OCI-LY1 (cell line): ENCODE data around the gene ZBTB46.

Source experiments
- H2AFZ ChIP-seq: fragments of 200-600 bp; sonication (generic), shearing (Covaris generic); 2 replicates; pipeline ENCODE4 v1.6.0; 2014; ENCODE audit warnings: antibody characterized with exemption, mild to moderate bottlenecking, low read length
- H3F3A ChIP-seq: fragments of 200-600 bp; sonication (generic), shearing (Covaris generic); 2 replicates; pipeline ENCODE4 v1.6.0; 2014; ENCODE audit warnings: mild to moderate bottlenecking, antibody characterized with exemption, low read length, moderate library complexity; ENCODE audit not compliant: insufficient read depth
- H3K27ac ChIP-seq: fragments of 200-600 bp; sonication (generic); 2 replicates; pipeline ENCODE4 v1.5.1; 2014; ENCODE audit warnings: low read length, mixed run types, mild to moderate bottlenecking, low read depth; ENCODE audit not compliant: poor library complexity, severe bottlenecking
- H3K27me3 ChIP-seq: fragments of 200-600 bp; sonication (generic); 2 replicates; pipeline ENCODE4 v1.6.0; 2014; ENCODE audit warnings: antibody characterized with exemption, mild to moderate bottlenecking, low read length, moderate library complexity; ENCODE audit not compliant: insufficient read depth
- H3K36me3 ChIP-seq: fragments of 200-600 bp; sonication (generic); 2 replicates; pipeline ENCODE4 v1.6.1; 2014; ENCODE audit warnings: mild to moderate bottlenecking, antibody characterized with exemption, low read length, moderate library complexity, mixed read lengths; ENCODE audit not compliant: insufficient read depth
- H3K4me1 ChIP-seq: fragments of 200-600 bp; sonication (generic); 2 replicates; pipeline ENCODE4 v1.5.1; 2014; ENCODE audit warnings: mild to moderate bottlenecking, low read length, moderate library complexity; ENCODE audit not compliant: insufficient read depth, severe bottlenecking
- H3K4me2 ChIP-seq: fragments of 200-600 bp; sonication (generic), shearing (Covaris generic); 2 replicates; pipeline ENCODE4 v1.6.1; 2014; ENCODE audit warnings: low read length
- H3K4me3 ChIP-seq: fragments of 200-600 bp; sonication (generic); 2 replicates; pipeline ENCODE4 v1.5.1; 2014; ENCODE audit warnings: low read length, low read depth, mild to moderate bottlenecking, mixed read lengths; ENCODE audit not compliant: poor library complexity, severe bottlenecking
- H3K79me2 ChIP-seq: fragments of 200-600 bp; shearing (Covaris generic); 2 replicates; pipeline ENCODE4 v1.6.1; 2016; ENCODE audit warnings: mixed run types, low read length, mixed read lengths; ENCODE audit not compliant: insufficient read depth
- H3K9ac ChIP-seq: fragments of 200-600 bp; sonication (generic), shearing (Covaris generic); 2 replicates; pipeline ENCODE4 v1.6.1; 2014; ENCODE audit warnings: mild to moderate bottlenecking, low read length, mixed read lengths
- H3K9me2 ChIP-seq: fragments of 200-600 bp; sonication (generic), shearing (Covaris generic); 2 replicates; pipeline ENCODE4 v1.6.1; 2014; ENCODE audit warnings: low read depth, mild to moderate bottlenecking, low read length, mixed read lengths
- H3K9me3 ChIP-seq: fragments of 200-600 bp; shearing (Covaris generic); 2 replicates; pipeline ENCODE4 v1.6.1; 2014; ENCODE audit warnings: low read length, mixed read lengths
- H4K20me1 ChIP-seq: fragments of 200-600 bp; sonication (generic), shearing (Covaris generic); 2 replicates; pipeline ENCODE4 v1.6.0; 2016; ENCODE audit warnings: mild to moderate bottlenecking, low read length; ENCODE audit not compliant: insufficient read depth
- CTCF ChIP-seq: fragments of 200-600 bp; sonication (generic), shearing (Covaris generic); IDR thresholded peaks from 2 replicates; pipeline ENCODE4 v1.5.1; 2017; ENCODE audit warnings: mild to moderate bottlenecking, antibody characterized with exemption, low read length, moderate library complexity, mixed read lengths
- EZH2 ChIP-seq: fragments of 200-600 bp; sonication (generic), shearing (Covaris generic); IDR thresholded peaks from 2 replicates; pipeline ENCODE4 v1.8.0; 2017; ENCODE audit warnings: borderline replicate concordance, mixed run types, mild to moderate bottlenecking, antibody characterized with exemption, low read length, moderate library complexity, mixed read lengths

ZBTB46 gene

GRCh38 chr20:63829945-63830835 lies 874 bp downstream of the ZBTB46 start:
- no peaks in the 10 kb centered on the region for H4K20me1 ChIP-seq
- H3K27ac ChIP-seq, result no peak overlapping the region
- no peak overlapping the region for H3K9ac ChIP-seq
- peaks cover 12% of the 10 kb centered on the region for H3K27me3 ChIP-seq
- H3K9me2 ChIP-seq, result no peaks in the 10 kb centered on the region
- peak overlapping the region; percentile 48 for H3K4me3 ChIP-seq
- H3K9me3 ChIP-seq, result no peaks in the 10 kb centered on the region
- peak overlapping the region; percentile 53 for H3K4me2 ChIP-seq
- no peaks in the 10 kb centered on the region for H3F3A ChIP-seq
- TF ChIP-seq EZH2 (no peak), CTCF (no peak)
- peaks cover 5% of the 10 kb centered on the region for H3K4me1 ChIP-seq
- no peaks in the 10 kb centered on the region for H3K79me2 ChIP-seq
- H3K36me3 ChIP-seq, result no peaks in the 10 kb centered on the region
- H2AFZ ChIP-seq, result no peak overlapping the region

GRCh38 chr20:63829603-63829944 lies 1.5 kb downstream of the ZBTB46 start:
- no peak overlapping the region for H3K9ac ChIP-seq
- H3K9me2 ChIP-seq, result no peaks in the 10 kb centered on the region
- H3K4me2 ChIP-seq, result peak overlapping the region; percentile 53
- H3F3A ChIP-seq, result no peaks in the 10 kb centered on the region
- no peaks in the 10 kb centered on the region for H3K79me2 ChIP-seq
- H3K4me1 ChIP-seq, result peaks cover 5% of the 10 kb centered on the region
- no peaks in the 10 kb centered on the region for H3K9me3 ChIP-seq
- peaks cover 12% of the 10 kb centered on the region for H3K27me3 ChIP-seq
- H4K20me1 ChIP-seq, result no peaks in the 10 kb centered on the region
- no peaks in the 10 kb centered on the region for H3K36me3 ChIP-seq
- H3K4me3 ChIP-seq, result peak overlapping the region; percentile 15
- no peak for TF ChIP-seq CTCF
- H2AFZ ChIP-seq, result no peak overlapping the region
- no peak overlapping the region for H3K27ac ChIP-seq

- H3K4me1 ChIP-seq, result peaks cover 5% of the 10 kb centered on the region
- no peak overlapping the region for H3K4me3 ChIP-seq
- no peak overlapping the region for H3K27ac ChIP-seq
- H4K20me1 ChIP-seq, result no peaks in the 10 kb centered on the region
- no peaks in the 10 kb centered on the region for H3K79me2 ChIP-seq
- peaks cover 12% of the 10 kb centered on the region for H3K27me3 ChIP-seq
- no peak overlapping the region for H3K9ac ChIP-seq
- no peaks in the 10 kb centered on the region for H3K36me3 ChIP-seq
- no peak for TF ChIP-seq CTCF
- TF ChIP-seq EZH2, result no peak
- no peaks in the 10 kb centered on the region for H3F3A ChIP-seq
- H3K9me2 ChIP-seq, result no peaks in the 10 kb centered on the region
- no peaks in the 10 kb centered on the region for H3K9me3 ChIP-seq
- no peak overlapping the region for H2AFZ ChIP-seq
- no peak overlapping the region for H3K4me2 ChIP-seq
Measured at GRCh38 chr20:63828951-63829350, 2.1 kb downstream of the ZBTB46 start.
